ENCODE measurements around the gene DGKZ. TPM values are rescaled to one million over a fixed set of nuclear protein-coding genes. Genes with fewer than 3 reads are reported as not detected.

DGKZ gene
- total RNA-seq, 1 experiment from 2014 or later = 68.9 TPM

GRCh38 chr11:46390331-46391171 lies 43.3 kb downstream of the DGKZ start:
- TF ChIP-seq CTCF (conservative IDR thresholded peaks at IDR 0.05) = no peak
- Histone ChIP-seq H2BK12ac (ENCODE audit: insufficient read length, low read depth, low read length) (no peak overlapping the region), H2BK20ac (ENCODE audit: low read depth, low read length, poor library complexity, severe bottlenecking) (no peak overlapping the region), H3K4me2 (ENCODE audit: insufficient read depth, insufficient read length, low read length) (peak overlapping the region; percentile 86), H4K8ac (replicated peaks; ENCODE audit: insufficient read length, low read depth, low read length) (no peak overlapping the region), H3K79me2 (ENCODE audit: insufficient read depth, low read length) (no peaks in the 10 kb centered on the region), H3K79me1 (ENCODE audit: insufficient read depth, low read depth, low read length, poor library complexity, severe bottlenecking) (no peaks in the 10 kb centered on the region), H4K91ac (ENCODE audit: insufficient read length, low read depth, low read length) (no peak overlapping the region), H4K5ac (ENCODE audit: insufficient read length, low read depth, low read length) (no peak overlapping the region), H3K23me2 (ENCODE audit: insufficient read length, low read depth, low read length, poor library complexity, severe bottlenecking) (peaks cover 15% of the 10 kb centered on the region), H3K14ac (ENCODE audit: insufficient read depth, low read length) (no peak overlapping the region), H3K9ac (ENCODE audit: extremely low read depth, insufficient read length, low read length) (no peak overlapping the region), H2BK120ac (ENCODE audit: low read depth, low read length, poor library complexity, severe bottlenecking) (no peak overlapping the region), H3K27me3 (ENCODE audit: insufficient read depth, low read length) (peaks cover 20% of the 10 kb centered on the region; the same call in 1 of the 2 replicates), H3K56ac (ENCODE audit: insufficient read length, low read depth, low read length) (no peak overlapping the region), H3K4ac (ENCODE audit: low read depth, low read length) (no peak overlapping the region), H3K23ac (ENCODE audit: insufficient read length, low read depth, low read length) (no peak overlapping the region), H3K18ac (ENCODE audit: insufficient read length, low read depth, low read length) (no peak overlapping the region), H2BK15ac (ENCODE audit: low read depth, low read length) (no peak overlapping the region), H3K9me3 (ENCODE audit: control insufficient read depth, low read depth, low read length) (no peaks in the 10 kb centered on the region), H2AFZ (ENCODE audit: low read length) (no peak overlapping the region), H3K4me1 (ENCODE audit: insufficient read depth, low read length) (peaks cover 3% of the 10 kb centered on the region; the same call in 1 of the 2 replicates), H3K27ac (ENCODE audit: insufficient read length, low read depth, low read length) (no peak overlapping the region), H2BK5ac (ENCODE audit: insufficient read length, low read length) (no peak overlapping the region), H2AK5ac (ENCODE audit: insufficient read length, low read length) (no peak overlapping the region), H4K20me1 (ENCODE audit: control insufficient read depth, insufficient read depth, insufficient read length) (no peaks in the 10 kb centered on the region), H3T11ph (ENCODE audit: low read length) (no peak overlapping the region)
- Mint-ChIP-seq H3K27me3 (ENCODE audit: low read depth) (peaks cover 76% of the 10 kb centered on the region), H3K4me3 (peak overlapping the region; percentile 56 to 78), H3K27ac (no peak overlapping the region), H3K36me3 (ENCODE audit: insufficient read depth in 1 of 3, low read depth in 3 of 3) (no peaks in the 10 kb centered on the region), H3K9me3 (no peaks in the 10 kb centered on the region), H3K4me1 (peaks cover 31 to 43% of the 10 kb centered on the region in 2 experiments)
- no CpG with 5 or more reads among the region's 49 CpGs for WGBS (ENCODE audit: extremely low coverage, insufficient read length, low lambda C conversion rate)
- peak; percentile 45 for DNase-seq
